ENCODE data around the gene HTR1E.
"Not testable (repeated sequence)": the region's sequence is repeated elsewhere in the genome, so short reads cannot be mapped to it uniquely, and the experiment has no call there.

The HTR1E gene

DNA sequence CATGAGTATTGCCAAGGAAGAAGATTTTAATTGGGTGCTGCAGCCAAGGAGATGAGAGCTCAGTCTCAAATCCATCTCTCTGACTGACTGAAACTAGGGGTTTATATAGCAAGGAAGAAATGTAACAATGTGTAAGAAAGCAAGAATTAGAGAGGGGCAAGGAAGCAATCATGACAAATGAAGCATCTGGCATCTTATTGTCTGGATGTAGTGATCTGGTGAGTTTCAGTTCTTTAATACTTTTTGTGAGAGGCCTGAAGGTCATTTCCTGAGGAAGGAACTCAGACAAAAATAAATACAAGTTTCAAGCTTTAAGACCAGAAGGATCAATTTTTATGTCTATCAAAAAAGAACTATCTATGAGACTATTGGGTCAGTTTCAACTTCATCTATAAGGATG, 64.2 kb downstream of the HTR1E start:
- DNase-seq = no peak

DNA sequence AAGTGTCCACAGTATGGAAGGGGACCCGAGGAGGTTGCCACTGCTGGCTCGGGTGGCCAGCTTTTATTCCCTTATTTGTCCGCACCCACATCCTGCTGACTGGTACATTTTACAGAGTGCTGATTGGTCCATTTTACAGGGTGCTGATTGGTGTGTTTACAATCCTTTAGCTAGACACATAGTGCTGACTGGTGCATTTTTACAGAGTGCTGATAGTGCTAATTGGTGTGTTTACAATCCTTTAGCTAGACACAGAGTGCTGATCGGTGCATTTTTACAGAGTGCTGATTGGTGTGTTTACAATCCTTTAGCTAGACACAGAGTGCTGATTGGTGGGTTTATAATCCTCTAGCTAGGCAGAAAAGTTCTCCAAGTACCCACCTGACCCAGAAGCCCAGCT, 65.1 kb downstream of the HTR1E start:
- not testable (repeated sequence) for DNase-seq

DNA sequence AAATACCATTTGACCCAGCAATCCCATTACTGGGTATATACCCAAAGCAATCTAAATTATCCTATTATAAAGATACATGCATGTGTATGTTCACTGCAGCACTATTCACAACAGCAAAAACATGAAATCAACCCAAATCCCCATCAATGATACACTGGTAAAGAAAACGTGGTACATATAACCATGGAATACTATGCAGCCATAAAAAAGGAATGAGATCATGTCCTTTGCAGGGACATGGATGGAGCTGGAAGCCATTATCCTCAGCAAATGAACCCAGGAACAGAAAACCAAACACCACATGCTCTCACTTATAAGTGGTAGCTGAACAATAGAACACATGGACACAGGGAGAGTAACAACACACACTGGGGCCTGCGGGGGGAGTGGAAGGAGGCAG, 69.2 kb downstream of the HTR1E start:
- DNase-seq = not testable (repeated sequence)

DNA sequence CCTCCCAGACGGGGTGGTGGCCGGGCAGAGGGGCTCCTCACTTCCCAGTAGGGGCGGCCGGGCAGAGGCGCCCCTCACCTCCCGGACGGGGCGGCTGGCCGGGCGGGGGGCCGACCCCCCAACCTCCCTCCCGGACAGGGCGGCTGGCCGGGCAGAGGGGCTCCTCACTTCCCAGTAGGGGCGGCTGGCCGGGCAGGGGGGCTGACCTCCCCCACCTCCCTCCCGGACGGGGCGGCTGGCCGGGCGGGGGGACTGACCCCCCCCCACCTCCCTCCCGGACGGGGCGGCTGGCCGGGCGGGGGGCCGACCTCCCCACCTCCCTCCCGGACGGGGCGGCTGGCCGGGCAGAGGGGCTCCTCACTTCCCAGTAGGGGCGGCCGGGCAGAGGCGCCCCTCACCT, 72.3 kb downstream of the HTR1E start:
- not testable (repeated sequence) for DNase-seq

DNA sequence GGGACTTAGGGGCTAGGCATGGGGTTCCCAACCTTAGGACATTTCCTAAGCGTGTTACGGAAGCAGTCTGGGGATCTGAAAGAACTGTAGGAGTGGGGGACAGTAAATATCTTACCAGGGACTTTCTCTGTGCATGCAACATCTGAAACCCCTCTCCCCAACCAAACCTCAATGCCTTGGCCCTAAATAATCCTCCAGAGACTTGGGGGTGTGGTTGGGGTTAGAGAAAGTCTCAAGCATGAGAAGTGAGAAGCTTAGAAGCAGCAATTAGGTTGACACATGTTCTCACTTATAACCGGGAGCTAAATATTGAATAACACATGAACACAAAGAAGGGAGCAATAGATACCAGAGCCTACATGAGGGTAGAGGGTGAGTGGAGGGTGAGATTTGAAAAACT, 74.7 kb downstream of the HTR1E start:
- no peak for DNase-seq

DNA sequence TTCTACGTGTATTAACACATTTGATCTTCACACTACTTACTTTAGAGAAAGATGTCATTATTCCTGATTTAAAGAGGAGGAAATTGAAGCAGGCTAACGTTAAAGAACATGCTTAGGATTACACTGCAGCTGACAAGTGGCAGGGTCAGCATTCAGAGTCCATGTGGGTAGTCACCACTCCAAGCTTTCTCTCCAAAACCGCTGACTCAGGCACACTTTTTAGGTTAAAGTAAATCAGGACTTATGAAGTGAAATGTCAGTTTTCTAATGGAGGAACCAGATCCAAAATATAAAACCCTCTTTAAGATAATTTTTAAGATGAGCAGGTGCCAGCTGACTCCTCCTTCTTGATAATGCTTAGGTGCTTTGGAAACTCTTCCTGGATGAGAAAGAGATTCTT, 75.4 kb downstream of the HTR1E start:
- no peak for DNase-seq

DNA sequence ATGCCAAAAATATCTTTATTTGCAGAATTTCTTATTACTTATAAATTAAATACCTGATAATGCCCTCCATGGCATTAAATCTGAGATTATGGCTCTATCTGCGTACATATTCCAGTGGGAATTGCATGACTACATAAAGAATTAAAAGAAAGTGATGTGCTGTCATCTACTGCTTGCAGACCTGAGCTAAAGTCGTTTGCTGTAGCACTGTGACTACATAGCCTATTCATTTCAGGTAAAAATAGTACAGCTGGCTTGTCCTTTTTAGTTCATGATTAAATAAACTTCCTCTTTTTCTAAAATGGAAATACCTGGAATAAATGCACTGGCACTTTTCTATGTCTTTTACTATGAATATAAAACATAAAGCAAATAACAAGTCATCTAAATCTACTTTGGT, 79.4 kb downstream of the HTR1E start:
- no peak for DNase-seq

DNA sequence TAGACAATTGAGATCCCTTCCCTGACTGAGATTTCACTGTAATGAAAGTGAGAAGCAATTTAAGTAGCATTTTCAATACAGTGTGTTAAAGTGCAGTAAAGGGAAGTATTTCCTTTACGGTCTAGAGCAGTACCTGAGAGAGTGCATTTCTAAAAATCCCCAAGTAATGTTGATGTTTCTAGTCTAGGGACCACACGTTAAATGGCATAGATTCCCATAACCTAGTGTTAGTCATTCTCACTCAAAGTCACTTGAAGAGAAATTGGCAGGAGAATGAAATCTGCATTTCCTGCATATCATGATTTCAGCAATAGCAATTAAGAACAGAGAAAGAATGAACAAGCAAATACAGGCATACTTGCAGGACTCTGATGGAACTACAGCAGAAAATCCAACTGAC, 89.7 kb downstream of the HTR1E start:
- no peak for DNase-seq

DNA sequence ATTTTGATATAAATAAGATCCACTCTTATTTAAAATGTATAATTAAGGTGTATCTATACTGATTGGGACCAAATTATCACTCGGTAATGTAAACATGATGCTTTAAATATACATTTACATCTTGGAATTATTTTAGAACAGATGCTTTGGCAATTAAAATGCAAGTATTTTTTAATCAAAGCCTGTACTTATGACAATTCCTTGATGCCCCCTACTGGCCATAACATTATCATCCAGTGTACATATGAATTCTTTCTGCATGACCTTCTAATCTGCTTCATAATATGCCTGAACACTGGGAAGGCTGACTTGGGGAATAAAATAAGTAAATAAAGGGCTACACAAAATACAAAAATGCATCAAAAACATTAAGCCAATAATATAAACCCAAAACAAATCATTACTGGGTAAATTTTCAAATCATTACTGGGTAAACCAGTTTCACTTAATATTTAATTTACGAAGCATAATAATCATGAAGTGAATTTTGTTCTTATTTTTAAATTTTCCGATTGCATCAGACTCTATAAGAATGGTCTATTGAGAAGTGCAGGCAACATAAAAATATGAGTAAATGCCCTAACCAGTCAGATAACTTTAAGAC, 92.5 kb downstream of the HTR1E start:
- DNase-seq = no peak

DNA sequence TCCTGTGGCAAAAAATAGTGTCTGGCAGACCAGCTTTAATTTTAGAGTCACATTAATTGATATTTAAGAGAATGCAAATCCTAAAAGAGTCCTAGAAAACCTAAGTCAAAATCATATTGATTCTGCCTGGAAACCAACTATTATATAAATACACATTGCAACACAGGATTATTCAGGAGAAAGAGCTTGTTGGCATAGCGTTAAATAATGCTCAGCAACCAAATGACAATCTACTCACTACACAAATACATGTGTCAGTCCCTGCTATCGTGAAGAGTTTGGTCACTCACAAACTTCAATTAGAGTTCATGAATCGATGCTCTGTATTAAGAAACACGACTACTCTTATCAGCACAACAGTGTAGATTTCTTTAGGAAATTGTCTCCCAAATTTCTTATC, 103.4 kb downstream of the HTR1E start:
- DNase-seq = no peak

DNA sequence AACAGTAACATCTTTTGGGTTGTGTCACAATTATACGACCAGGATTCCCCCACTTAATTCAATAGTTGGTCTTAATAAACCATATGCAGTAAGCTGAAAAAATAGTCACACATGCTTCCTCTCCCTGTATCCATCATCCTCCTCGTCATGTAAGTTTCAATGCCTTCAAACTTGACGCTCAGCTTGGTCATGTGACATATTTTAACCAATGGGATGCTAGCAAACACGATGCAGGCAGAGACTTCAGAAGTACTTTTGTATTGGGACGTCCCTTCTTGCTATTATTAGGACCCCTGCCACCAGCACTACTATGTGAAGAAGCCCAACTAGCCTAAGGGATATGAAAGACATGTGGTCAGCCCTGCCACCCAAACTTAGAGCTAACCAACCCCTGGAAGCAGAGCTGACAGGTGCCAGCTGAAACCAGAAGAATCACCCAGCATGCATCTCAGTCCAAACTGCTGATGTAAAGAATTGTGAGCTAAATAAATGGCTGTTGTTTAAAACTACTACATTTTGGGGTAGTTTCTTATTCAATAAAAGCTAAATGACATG, 108.3 kb downstream of the HTR1E start:
- DNase-seq = no peak

DNA sequence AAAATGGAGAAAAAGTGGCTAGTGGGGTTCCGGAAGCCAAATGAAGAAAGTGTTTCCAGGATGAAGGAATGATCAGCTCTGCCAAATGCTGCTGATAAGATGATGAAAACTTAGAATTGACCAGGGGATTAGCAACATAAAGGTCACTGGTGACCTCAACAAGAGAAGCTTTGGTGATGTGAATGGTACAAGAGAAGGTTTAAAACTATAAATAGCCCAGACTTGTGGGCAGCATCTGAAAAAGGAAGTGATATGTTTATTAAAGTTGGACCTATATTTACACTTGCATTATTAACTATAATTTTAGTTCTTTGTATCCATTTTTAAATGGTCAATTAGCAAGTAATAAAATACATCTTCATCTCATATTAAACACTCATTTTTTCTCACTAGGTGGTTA, 112.5 kb downstream of the HTR1E start:
- no peak for DNase-seq

DNA sequence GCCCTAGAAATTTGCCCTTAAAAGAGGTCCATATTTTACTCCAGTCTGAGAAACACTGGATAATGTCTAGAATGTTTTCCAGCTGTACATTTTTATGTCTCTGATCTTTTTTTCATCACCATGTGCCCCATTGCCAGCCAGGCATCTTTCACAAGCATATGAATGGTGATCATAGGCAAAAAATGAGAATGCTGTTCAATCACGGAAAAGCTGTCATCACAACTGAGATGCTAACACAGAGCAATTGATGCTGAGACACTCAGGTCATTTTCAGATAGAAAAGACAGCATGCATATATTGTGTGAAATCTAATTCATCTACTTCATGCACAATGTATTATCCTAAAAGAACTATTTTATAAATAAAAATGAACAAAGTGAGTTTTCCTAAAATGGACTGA, 116.0 kb downstream of the HTR1E start:
- DNase-seq = no peak

DNA sequence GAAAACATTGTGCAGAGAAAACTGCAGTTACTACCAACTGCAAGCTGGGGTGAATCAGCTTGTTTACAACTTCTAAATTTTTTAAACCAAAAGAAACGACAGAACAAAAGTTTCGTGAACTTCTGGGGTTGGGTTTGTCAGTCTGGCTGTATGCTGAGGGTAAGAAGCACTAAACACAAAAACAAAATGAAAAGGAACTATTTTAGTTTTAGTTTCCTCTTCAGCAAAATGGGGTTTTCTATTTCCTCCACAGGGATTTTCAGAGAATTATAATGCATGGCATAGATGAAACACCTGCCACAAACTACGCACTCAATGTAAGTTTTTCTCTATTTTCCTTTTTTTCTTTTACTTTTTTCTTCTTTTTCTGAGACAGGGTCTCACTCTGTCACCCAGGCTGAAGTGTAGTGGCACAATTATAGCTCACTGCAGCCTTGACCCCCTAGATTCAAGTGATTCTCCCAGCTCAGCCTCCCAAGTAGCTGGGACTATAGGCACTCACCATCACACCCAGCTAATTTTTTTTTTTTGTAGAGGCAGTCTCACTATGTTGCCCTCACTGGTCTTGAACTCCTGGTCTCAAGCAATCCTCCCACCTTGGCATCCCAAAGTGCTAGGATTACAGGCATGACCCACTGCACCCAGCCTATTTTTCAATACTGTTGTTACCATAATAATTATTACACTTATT, 117.0 kb downstream of the HTR1E start:
- DNase-seq = no peak

DNA sequence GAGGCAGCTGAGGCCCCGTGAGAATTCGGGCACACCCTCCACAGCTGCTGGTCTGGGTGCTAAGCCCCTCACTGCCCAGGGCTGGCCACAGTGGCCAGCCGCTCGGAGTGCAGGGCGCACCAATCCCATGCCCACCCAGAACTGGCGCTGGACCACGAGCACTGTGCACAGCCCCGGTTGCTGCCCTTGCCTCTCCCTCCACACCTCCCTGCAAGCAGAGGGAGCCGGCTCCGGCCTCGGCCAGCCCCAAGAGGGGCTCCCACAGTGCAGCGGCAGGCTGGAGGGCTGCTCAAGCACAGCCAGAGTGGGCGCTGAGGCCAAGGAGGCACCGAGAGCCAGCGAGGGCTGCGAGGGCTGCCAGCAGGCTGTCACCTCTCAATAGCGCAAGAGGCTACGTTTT, 122.6 kb downstream of the HTR1E start:
- DNase-seq = no peak

DNA sequence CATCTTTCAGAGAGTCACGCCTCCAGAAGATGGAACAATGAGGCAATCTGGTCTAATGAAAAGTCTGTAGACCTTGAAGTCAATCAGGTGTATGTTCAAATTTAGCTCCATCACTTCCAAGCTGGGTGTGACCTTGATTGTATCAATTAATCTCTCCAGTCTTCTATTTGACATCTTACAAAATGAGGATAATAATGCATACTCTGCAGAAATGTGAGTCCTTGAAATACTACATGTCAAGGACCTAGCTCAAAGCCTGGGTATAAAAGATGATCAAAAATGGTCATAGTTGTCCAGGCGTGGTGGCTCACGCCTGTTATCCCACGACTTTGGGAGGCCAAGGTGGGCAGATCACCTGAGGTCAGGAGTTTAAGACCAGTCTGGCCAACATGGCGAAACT, 127.8 kb downstream of the HTR1E start:
- no peak for DNase-seq
